ENCODE results near the gene UBA6. TPM values are rescaled to one million over a fixed set of nuclear protein-coding genes. Genes with fewer than 3 reads are reported as not detected.

UBA6 gene
- total and polyA plus RNA-seq, 9 of the 15 experiments (the other 6 are each of a cell fraction or from before 2014, with no cell fraction given): 22.9 to 139 (median 94.6) TPM

DNA sequence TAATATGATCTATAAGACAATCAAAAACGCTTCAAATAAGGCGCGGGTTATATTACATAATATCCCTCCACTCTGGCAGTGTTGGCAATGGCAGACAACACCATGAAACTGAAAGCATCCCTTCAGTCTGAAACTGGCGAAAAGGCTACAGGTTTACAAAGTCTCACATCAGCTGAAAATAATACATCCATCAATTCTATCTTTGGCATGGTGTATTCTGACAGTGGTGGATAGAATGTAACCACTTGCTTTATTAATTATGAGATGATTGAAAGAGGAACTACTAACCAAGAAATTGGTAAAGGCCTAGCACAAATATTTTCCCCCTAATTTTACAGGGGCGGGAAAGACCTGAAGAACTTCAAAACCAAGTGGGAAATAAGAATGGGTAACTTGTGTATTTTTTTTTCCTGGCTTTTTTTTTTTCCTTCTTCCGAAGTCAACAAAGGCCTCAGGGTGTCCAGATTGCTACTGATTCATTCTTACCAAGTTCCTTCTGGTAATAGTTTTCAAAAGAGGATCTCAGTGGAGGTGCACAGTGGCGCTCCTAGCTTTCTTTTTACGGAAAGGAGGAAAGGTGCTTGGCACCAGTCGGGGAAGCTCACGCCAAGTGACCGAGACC, 728 bp downstream of the UBA6 start (continued):
- TF ChIP-seq, protein P1, sequence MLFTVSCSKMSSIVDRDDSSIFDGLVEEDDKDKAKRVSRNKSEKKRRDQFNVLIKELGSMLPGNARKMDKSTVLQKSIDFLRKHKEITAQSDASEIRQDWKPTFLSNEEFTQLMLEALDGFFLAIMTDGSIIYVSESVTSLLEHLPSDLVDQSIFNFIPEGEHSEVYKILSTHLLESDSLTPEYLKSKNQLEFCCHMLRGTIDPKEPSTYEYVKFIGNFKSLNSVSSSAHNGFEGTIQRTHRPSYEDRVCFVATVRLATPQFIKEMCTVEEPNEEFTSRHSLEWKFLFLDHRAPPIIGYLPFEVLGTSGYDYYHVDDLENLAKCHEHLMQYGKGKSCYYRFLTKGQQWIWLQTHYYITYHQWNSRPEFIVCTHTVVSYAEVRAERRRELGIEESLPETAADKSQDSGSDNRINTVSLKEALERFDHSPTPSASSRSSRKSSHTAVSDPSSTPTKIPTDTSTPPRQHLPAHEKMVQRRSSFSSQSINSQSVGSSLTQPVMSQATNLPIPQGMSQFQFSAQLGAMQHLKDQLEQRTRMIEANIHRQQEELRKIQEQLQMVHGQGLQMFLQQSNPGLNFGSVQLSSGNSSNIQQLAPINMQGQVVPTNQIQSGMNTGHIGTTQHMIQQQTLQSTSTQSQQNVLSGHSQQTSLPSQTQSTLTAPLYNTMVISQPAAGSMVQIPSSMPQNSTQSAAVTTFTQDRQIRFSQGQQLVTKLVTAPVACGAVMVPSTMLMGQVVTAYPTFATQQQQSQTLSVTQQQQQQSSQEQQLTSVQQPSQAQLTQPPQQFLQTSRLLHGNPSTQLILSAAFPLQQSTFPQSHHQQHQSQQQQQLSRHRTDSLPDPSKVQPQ (CRISPR knock-in tag; IDR thresholded peaks at IDR 0.05; ENCODE audit: borderline replicate concordance): no peak
- TF ChIP-seq TAF9B (IDR thresholded peaks at IDR 0.05; ENCODE audit: partially characterized antibody): peak; percentile 23
- TF ChIP-seq NCOA1 (IDR thresholded peaks at IDR 0.05; ENCODE audit: low read depth): 0 out of 2 replicates have a peak, but pooled peaks have one; percentile 5

DNA sequence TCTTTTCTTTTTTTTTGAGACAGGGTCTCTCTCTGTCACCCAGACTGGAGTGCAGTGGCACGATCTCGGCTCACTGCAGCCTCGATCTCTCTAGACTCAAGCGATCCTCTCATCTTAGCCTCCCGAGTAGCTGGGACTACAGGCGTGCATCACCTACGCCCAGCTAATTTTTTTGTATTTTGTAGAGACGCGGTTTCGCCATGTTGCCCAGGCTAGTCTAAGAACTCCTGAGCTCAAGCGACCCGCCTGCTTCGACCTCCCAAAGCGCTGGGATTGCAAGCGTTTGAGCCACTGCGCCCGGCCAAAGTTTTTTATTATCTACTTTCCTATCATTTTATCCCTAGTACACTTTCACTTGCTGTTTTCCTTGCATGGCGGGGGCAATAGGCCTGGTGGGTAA, 1.4 kb downstream of the UBA6 start:
- CTCF ChIA-PET (ENCODE audit: low intra/inter-chr PET ratio): no interaction called here

More for the DNA sequence above, 1.4 kb downstream of the UBA6 start:
- intact Hi-C loops (cut with micrococcal nuclease): loop anchor here (2.0 kb wide), 1 partner anchor 155 kb away; the partner anchor contains the start of gene CENPC
- DNase-seq (ENCODE audit: extremely low read depth in 1 of 4, low spot score in 3 of 4): peak in 1 of 4 experiments; percentile 38
- peaks cover 5% of the 10 kb centered on the region; the same call in 1 of the 2 replicates for H3K9me3 ChIP-seq (replicated peaks; ENCODE audit: control insufficient read depth, insufficient read depth, low read depth, low read length)
- no TSS peak for BruUV-seq (replicated peaks)
- ATAC-seq: peak; percentile 2
- no peak for FAIRE-seq
- no peaks in the 10 kb centered on the region for H4K20me1 ChIP-seq (replicated peaks; ENCODE audit: control insufficient read depth, insufficient read depth, low read length)
- H3K9ac ChIP-seq (ENCODE audit: insufficient read depth in 1 of 2, low read depth in 2 of 2, low read length in 2 of 2): peak overlapping the region; percentile 88 to 91
- POLR2A ChIA-PET: interaction anchor here (0.7 to 3.1 kb wide), 4 partner anchors 21 to 155 kb away, joined by 3 to 15 read pairs (median 4); partner anchors contain the start of gene CENPC
- peaks cover 46% of the 10 kb centered on the region; the same call in 2 of the 3 replicates for H3K36me3 ChIP-seq (ENCODE audit: control insufficient read depth, insufficient read depth, low read length)
- in situ Hi-C loops (cut with MboI): no loop called here
- H3K4me3 ChIP-seq: peak overlapping the region; percentile 82
- no peaks in the 10 kb centered on the region for H3K9me1 ChIP-seq (ENCODE audit: control insufficient read depth, insufficient read depth, low read length)
- peaks cover 97% of the 10 kb centered on the region for H3K79me2 ChIP-seq (ENCODE audit: control insufficient read depth, insufficient read depth, low read length)
- peak overlapping the region; percentile 85 for H3K4me2 ChIP-seq (ENCODE audit: insufficient read depth, low read length)
- no peaks in the 10 kb centered on the region for H3K27me3 ChIP-seq (ENCODE audit: control insufficient read depth in 2 of 2, insufficient read depth in 2 of 2, low read length in 2 of 2)
- under 1% methylated on average over 17 of the region's 18 CpGs for WGBS (ENCODE audit: insufficient coverage, low coverage, missing lambda C conversion rate)
- H3K4me1 ChIP-seq (replicated peaks in 1 of 2; ENCODE audit: control insufficient read depth in 2 of 2, insufficient read depth in 2 of 2, low read length in 2 of 2): peaks cover 3 to 12% of the 10 kb centered on the region in 2 experiments; a peak in 2 of 5 replicates
- H2AFZ ChIP-seq (ENCODE audit: low read depth, low read length): no peak overlapping the region
- H3K27ac ChIP-seq (ENCODE audit: extremely low read depth, low read depth, low read length): peak overlapping the region; percentile 88
- TF ChIP-seq BCOR (IDR thresholded peaks at IDR 0.05) (peak; percentile 49), YY1 (IDR thresholded peaks at IDR 0.05; ENCODE audit: borderline replicate concordance in 1 of 3, control insufficient read depth in 1 of 3, extremely low read depth in 1 of 3, insufficient read depth in 3 of 3, insufficient read length in 1 of 3, insufficient replicate concordance in 2 of 3, low read depth in 1 of 3, low read length in 2 of 3) (peak in 1 of 3 experiments; percentile 42), ZNF431 (CRISPR knock-in tag; IDR thresholded peaks at IDR 0.05) (peak; percentile 22; the same call in 1 of the 2 replicates), RBM25 (IDR thresholded peaks at IDR 0.05; ENCODE audit: low read depth, low read length, severe bottlenecking) (no peak), RFX7 (CRISPR knock-in tag; IDR thresholded peaks at IDR 0.05) (no peak)
- TF ChIP-seq, protein P2, sequence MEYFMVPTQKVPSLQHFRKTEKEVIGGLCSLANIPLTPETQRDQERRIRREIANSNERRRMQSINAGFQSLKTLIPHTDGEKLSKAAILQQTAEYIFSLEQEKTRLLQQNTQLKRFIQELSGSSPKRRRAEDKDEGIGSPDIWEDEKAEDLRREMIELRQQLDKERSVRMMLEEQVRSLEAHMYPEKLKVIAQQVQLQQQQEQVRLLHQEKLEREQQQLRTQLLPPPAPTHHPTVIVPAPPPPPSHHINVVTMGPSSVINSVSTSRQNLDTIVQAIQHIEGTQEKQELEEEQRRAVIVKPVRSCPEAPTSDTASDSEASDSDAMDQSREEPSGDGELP (CRISPR knock-in tag; IDR thresholded peaks at IDR 0.05; ENCODE audit: borderline replicate concordance): 0 out of 2 replicates have a peak, but pooled peaks have one; percentile 12
- TF ChIP-seq, protein P3, sequence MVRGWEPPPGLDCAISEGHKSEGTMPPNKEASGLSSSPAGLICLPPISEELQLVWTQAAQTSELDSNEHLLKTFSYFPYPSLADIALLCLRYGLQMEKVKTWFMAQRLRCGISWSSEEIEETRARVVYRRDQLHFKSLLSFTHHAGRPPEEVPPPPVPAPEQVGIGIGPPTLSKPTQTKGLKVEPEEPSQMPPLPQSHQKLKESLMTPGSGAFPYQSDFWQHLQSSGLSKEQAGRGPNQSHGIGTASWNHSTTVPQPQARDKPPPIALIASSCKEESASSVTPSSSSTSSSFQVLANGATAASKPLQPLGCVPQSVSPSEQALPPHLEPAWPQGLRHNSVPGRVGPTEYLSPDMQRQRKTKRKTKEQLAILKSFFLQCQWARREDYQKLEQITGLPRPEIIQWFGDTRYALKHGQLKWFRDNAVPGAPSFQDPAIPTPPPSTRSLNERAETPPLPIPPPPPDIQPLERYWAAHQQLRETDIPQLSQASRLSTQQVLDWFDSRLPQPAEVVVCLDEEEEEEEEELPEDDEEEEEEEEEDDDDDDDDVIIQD (CRISPR knock-in tag; IDR thresholded peaks at IDR 0.05): no peak

Measured in K562 (cell line).